Keratinocyte (primary cell): Measurements from ENCODE around the gene PCID2. TPM values are rescaled to one million over a fixed set of nuclear protein-coding genes. Genes with fewer than 3 reads are reported as not detected.

ENCODE experiments used
- DNase-seq: peaks from one replicate; pipeline ENCODE4 v3.0.0-alpha.2; 2011; ENCODE audit warnings: low read depth, missing footprints, low spot score
- FAIRE-seq: peaks from 2 replicates; lab custom pipeline; 2011; peaks lifted over from hg19 to GRCh38; lab: Jason Lieb, UNC
- H2AFZ ChIP-seq: 2 replicates; pipeline ENCODE4 v1.6.0; 2012; ENCODE audit warnings: low read length, control low read depth, inconsistent platforms; ENCODE audit not compliant: control insufficient read depth
- H3K27ac ChIP-seq: 2 replicates; pipeline ENCODE4 v1.5.1; 2011; ENCODE audit warnings: low read length; ENCODE audit not compliant: control insufficient read depth, insufficient read depth
- H3K27me3 ChIP-seq: 3 replicates; pipeline ENCODE4 v1.6.0; 2011; ENCODE audit warnings: low read length; ENCODE audit not compliant: control insufficient read depth, insufficient read depth; ENCODE audit errors: extremely low read depth
- H3K36me3 ChIP-seq, 2 experiments: 2 replicates in 1 of 2; 3 replicates in 1 of 2; pipeline ENCODE4 v1.5.1; 2011; ENCODE audit warnings: low read length in 2 of 2, mild to moderate bottlenecking in 1 of 2; ENCODE audit not compliant: control insufficient read depth in 2 of 2, insufficient read depth in 2 of 2; ENCODE audit errors: extremely low read depth in 1 of 2
- H3K4me1 ChIP-seq: 3 replicates; pipeline ENCODE4 v1.5.1; 2011; ENCODE audit warnings: low read length; ENCODE audit not compliant: control insufficient read depth, insufficient read depth; ENCODE audit errors: extremely low read depth
- H3K4me2 ChIP-seq: 3 replicates; pipeline ENCODE4 v1.6.0; 2011; ENCODE audit warnings: low read depth, low read length; ENCODE audit not compliant: control insufficient read depth, insufficient read depth; ENCODE audit errors: extremely low read depth
- H3K4me3 ChIP-seq, 3 experiments: fragments of 200-600 bp in 1 of 3; sonication (generic) in 1 of 3; 2 replicates in 2 of 3; 3 replicates in 1 of 3; pipeline ENCODE4 v1.5.1; 2011 to 2016; ENCODE audit warnings: low read length in 3 of 3, mild to moderate bottlenecking in 3 of 3, control low read depth in 2 of 3, inconsistent platforms in 1 of 3, low read depth in 1 of 3, mixed read lengths in 1 of 3, mixed run types in 1 of 3, moderate library complexity in 1 of 3; ENCODE audit not compliant: control insufficient read depth in 2 of 3, insufficient read depth in 2 of 3; ENCODE audit errors: extremely low read depth in 1 of 3
- H3K79me2 ChIP-seq: 2 replicates; pipeline ENCODE4 v1.6.0; 2012; ENCODE audit warnings: low read length; ENCODE audit not compliant: control insufficient read depth, insufficient read depth
- H3K9ac ChIP-seq: 3 replicates; pipeline ENCODE4 v1.6.0; 2011; ENCODE audit warnings: low read length; ENCODE audit not compliant: control insufficient read depth, insufficient read depth; ENCODE audit errors: extremely low read depth
- H3K9me1 ChIP-seq: 3 replicates; pipeline ENCODE4 v1.6.0; 2011; ENCODE audit warnings: low read length; ENCODE audit not compliant: control insufficient read depth, insufficient read depth; ENCODE audit errors: extremely low read depth
- H3K9me3 ChIP-seq: 2 replicates; pipeline ENCODE4 v1.5.1; 2012; ENCODE audit warnings: low read depth, low read length; ENCODE audit not compliant: control insufficient read depth
- H4K20me1 ChIP-seq: 3 replicates; pipeline ENCODE4 v1.6.0; 2011; ENCODE audit warnings: low read length; ENCODE audit not compliant: control insufficient read depth, insufficient read depth; ENCODE audit errors: extremely low read depth
- EZH2 ChIP-seq: IDR thresholded peaks from one replicate; pipeline ENCODE4 v1.6.1; 2012; ENCODE audit warnings: inconsistent platforms, mild to moderate bottlenecking, low read length, moderate library complexity
- dilution Hi-C: fragments of 300-500 bp; cut with MboI; formaldehyde crosslinking; loops from one replicate; pipeline ENCODE4 v1.7.0; 2020; ENCODE audit warnings: low sequenced_read_pairs; ENCODE audit not compliant: extremely low pct_ligation_motif_present
- polyA plus RNA-seq, 5 experiments: library from polyadenylated mRNA; depleted of rRNA in 3 of 5; stranded (reverse) in 3 of 5; stranded (forward) in 1 of 5; unstranded in 1 of 5; fragments of >200 nt; gene quantifications; 1 replicate in 1 of 5; 2 replicates in 3 of 5; 3 replicates in 1 of 5; pipeline versions ENCODE4 v1.2.1 to v1.2.3, GENCODE V29; 2011 to 2012; ENCODE audit warnings: missing spikeins in 2 of 5, low read depth in 1 of 5, low replicate concordance in 1 of 5
- TF ChIP-seq, protein P1 (sequence below), 3 experiments: IDR thresholded peaks in 1 of 3; conservative IDR thresholded peaks in 1 of 3; optimal IDR thresholded peaks in 1 of 3; 2 replicates in 2 of 3; 3 replicates in 1 of 3; pipeline versions ENCODE3 to v1.5.1; 2011; ENCODE audit warnings: low read length in 3 of 3, mild to moderate bottlenecking in 3 of 3, moderate library complexity in 2 of 3, control low read depth in 1 of 3, inconsistent platforms in 1 of 3; ENCODE audit not compliant: insufficient read depth in 2 of 3; ENCODE audit errors: extremely low read depth in 1 of 3

Gene PCID2
- polyA plus RNA-seq, 1 donor (not counting 4 experiments of a cell fraction or from before 2014, with no cell fraction given), result 76.5 TPM

DNA sequence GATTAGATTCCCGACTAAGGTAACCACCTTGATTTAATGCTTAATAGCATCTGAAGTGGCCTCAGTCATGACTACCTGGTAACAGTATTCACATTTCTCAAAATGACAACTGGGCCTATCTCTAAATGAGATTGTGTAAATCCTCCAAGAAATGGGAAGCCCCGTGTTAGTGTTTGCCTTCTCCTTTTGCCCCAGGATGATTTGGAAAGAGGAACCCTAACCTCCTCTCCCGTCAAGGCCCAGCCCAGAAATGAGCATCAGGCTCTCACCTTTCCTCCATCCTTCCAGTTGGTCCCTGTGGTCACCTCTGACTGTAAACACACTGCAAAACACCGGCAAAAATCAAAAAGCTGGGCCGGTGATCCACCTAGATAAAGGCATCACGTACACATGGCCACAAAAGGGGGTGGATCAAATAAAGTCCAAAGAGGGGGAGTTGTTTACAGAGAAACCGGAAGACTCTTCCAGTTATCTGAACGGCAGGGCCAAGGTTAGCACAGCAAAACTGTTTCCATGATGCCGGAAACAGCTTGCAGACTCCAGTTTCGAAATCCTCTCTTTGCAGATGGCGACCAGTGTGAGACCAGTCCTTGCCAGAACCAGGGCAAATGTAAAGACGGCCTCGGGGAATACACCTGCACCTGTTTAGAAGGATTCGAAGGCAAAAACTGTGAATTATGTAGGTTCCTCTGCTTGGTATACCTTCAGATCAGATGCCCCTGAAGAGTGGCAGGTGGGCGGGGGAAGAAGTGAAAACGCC is 69.5 kb downstream of the PCID2 start:
- no peaks in the 10 kb centered on the region for H3K36me3 ChIP-seq
- H3K4me3 ChIP-seq, result no peak overlapping the region
- dilution Hi-C loops, result no loop called here
- DNase-seq (no peak), FAIRE-seq (no peak)
- no peak overlapping the region for H3K4me2 ChIP-seq
- no peaks in the 10 kb centered on the region for H3K9me3 ChIP-seq
- H2AFZ ChIP-seq, result no peak overlapping the region
- H3K9me1 ChIP-seq, result no peaks in the 10 kb centered on the region
- H4K20me1 ChIP-seq, result no peaks in the 10 kb centered on the region
- no peaks in the 10 kb centered on the region for H3K79me2 ChIP-seq
- H3K27me3 ChIP-seq, result no peaks in the 10 kb centered on the region
- H3K27ac ChIP-seq, result no peak overlapping the region
- no peaks in the 10 kb centered on the region for H3K4me1 ChIP-seq
- no peak overlapping the region for H3K9ac ChIP-seq
- TF ChIP-seq, protein P1, sequence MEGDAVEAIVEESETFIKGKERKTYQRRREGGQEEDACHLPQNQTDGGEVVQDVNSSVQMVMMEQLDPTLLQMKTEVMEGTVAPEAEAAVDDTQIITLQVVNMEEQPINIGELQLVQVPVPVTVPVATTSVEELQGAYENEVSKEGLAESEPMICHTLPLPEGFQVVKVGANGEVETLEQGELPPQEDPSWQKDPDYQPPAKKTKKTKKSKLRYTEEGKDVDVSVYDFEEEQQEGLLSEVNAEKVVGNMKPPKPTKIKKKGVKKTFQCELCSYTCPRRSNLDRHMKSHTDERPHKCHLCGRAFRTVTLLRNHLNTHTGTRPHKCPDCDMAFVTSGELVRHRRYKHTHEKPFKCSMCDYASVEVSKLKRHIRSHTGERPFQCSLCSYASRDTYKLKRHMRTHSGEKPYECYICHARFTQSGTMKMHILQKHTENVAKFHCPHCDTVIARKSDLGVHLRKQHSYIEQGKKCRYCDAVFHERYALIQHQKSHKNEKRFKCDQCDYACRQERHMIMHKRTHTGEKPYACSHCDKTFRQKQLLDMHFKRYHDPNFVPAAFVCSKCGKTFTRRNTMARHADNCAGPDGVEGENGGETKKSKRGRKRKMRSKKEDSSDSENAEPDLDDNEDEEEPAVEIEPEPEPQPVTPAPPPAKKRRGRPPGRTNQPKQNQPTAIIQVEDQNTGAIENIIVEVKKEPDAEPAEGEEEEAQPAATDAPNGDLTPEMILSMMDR (optimal IDR thresholded peaks at IDR 0.05 in 1 of 3, IDR thresholded peaks at IDR 0.05 in 1 of 3, conservative IDR thresholded peaks at IDR 0.05 in 1 of 3; ENCODE audit: extremely low read depth in 1 of 3, insufficient read depth in 2 of 3, low read length in 3 of 3), result no peak
- TF ChIP-seq EZH2, result no peak

DNA sequence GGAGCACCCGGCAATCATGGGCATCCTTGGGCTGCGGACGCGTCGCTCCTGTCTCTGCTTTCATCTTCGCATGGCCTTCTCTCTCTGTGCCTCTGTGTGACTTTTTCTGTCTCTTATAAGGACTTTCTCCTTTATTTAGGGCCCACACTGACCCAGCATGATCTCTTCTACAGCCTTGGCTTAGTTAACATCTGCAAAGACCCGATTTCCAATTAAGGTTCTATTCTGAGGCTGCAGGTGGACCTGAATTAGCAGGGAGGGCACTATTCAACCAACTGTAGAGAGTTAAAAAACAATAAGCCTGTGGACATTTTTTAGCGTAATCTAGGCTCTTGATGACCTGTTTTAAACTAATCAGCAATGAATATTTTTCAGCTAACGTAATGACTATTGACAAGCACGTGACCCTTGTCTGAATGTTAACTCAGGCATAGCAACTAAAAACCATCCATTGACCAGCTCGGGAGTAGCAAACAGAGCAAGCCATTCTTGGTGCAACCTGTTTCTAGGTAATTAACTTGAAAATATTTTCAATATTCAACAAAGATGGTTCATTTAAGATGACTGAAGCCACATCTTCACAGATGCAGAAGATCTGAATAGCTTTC is 70.7 kb downstream of the PCID2 start:
- Histone ChIP-seq H3K4me2 (no peak overlapping the region), H3K9me3 (no peaks in the 10 kb centered on the region), H4K20me1 (no peaks in the 10 kb centered on the region), H2AFZ (no peak overlapping the region), H3K4me3 (no peak overlapping the region), H3K4me1 (no peaks in the 10 kb centered on the region), H3K9ac (no peak overlapping the region), H3K79me2 (no peaks in the 10 kb centered on the region), H3K9me1 (no peaks in the 10 kb centered on the region), H3K27me3 (no peaks in the 10 kb centered on the region), H3K27ac (no peak overlapping the region), H3K36me3 (no peaks in the 10 kb centered on the region)
- TF ChIP-seq EZH2, result no peak
- TF ChIP-seq, protein P1 (optimal IDR thresholded peaks at IDR 0.05 in 1 of 3, IDR thresholded peaks at IDR 0.05 in 1 of 3, conservative IDR thresholded peaks at IDR 0.05 in 1 of 3; ENCODE audit: extremely low read depth in 1 of 3, insufficient read depth in 2 of 3, low read length in 3 of 3), result no peak
- dilution Hi-C loops, result no loop called here
- FAIRE-seq, result no peak
- no peak for DNase-seq
